GM12878 (cell line): ENCODE results near the gene SERPING1. TPM values are rescaled to one million over a fixed set of nuclear protein-coding genes. Genes with fewer than 3 reads are reported as not detected.

ENCODE experiments used
- CHD1 ChIP-seq: IDR thresholded peaks from 2 replicates; pipeline ENCODE4 v1.6.1; 2012; ENCODE audit warnings: low read depth, low read length, improper control_type of control experiment
- EGR1 ChIP-seq, 2 experiments: IDR thresholded peaks; 1 replicate in 1 of 2; 2 replicates in 1 of 2; pipeline ENCODE4 v1.6.1; 2011 to 2012; ENCODE audit warnings: low read depth in 2 of 2, low read length in 2 of 2, borderline replicate concordance in 1 of 2, mild to moderate bottlenecking in 1 of 2, moderate library complexity in 1 of 2
- MEF2A ChIP-seq: IDR thresholded peaks from 2 replicates; pipeline ENCODE4 v1.6.1; 2011; ENCODE audit warnings: low read depth, mild to moderate bottlenecking, low read length, moderate library complexity; ENCODE audit not compliant: insufficient read depth
- NFIC ChIP-seq: IDR thresholded peaks from 2 replicates; pipeline ENCODE4 v1.6.1; 2012; ENCODE audit warnings: low read depth, mild to moderate bottlenecking, inconsistent platforms, low read length, moderate library complexity
- POLR2AphosphoS2 ChIP-seq: IDR thresholded peaks from 2 replicates; pipeline ENCODE4 v1.6.1; 2011; ENCODE audit warnings: low read depth, mild to moderate bottlenecking, low read length, improper control_type of control experiment, moderate library complexity
- POU2F2 ChIP-seq: IDR thresholded peaks from 3 replicates; pipeline ENCODE4 v1.6.1; 2011; ENCODE audit warnings: low read depth, mild to moderate bottlenecking, low read length, borderline replicate concordance
- RUNX3 ChIP-seq: IDR thresholded peaks from 2 replicates; pipeline ENCODE4 v1.6.1; 2012; ENCODE audit warnings: low read length, inconsistent platforms
- SIN3A ChIP-seq: IDR thresholded peaks from 2 replicates; pipeline ENCODE4 v1.6.1; 2012; ENCODE audit warnings: low read depth, low read length, improper control_type of control experiment
- SIX5 ChIP-seq: IDR thresholded peaks from 2 replicates; pipeline ENCODE4 v1.6.1; 2011; ENCODE audit warnings: mild to moderate bottlenecking, low read depth, low read length, moderate library complexity; ENCODE audit not compliant: severe bottlenecking
- TBL1XR1 ChIP-seq: IDR thresholded peaks from 2 replicates; pipeline ENCODE4 v1.6.1; 2012; ENCODE audit warnings: low read depth, low read length, improper control_type of control experiment
- ZBED1 ChIP-seq: IDR thresholded peaks from 2 replicates; pipeline ENCODE4 v1.6.1; 2016; ENCODE audit warnings: borderline replicate concordance
- ZNF24 ChIP-seq: fragments of 450-650 bp; IDR thresholded peaks from 2 replicates; pipeline ENCODE4 v1.6.1; 2017; ENCODE audit warnings: antibody characterized with exemption, mild to moderate bottlenecking
- ZSCAN29 ChIP-seq: fragments of 450-650 bp; IDR thresholded peaks from 2 replicates; pipeline ENCODE4 v1.6.1; 2017; ENCODE audit warnings: mild to moderate bottlenecking, moderate library complexity
- ZZZ3 ChIP-seq: IDR thresholded peaks from 2 replicates; pipeline ENCODE4 v1.6.1; 2011; ENCODE audit warnings: low read depth; ENCODE audit not compliant: control insufficient read depth, insufficient read length
- polyA plus RNA-seq, 11 experiments: library from polyadenylated mRNA; depleted of rRNA in 4 of 11; unstranded in 6 of 11; stranded (reverse) in 5 of 11; fragments of >200 nt; fragmentation: Nextera tagmentation in 4 of 11; fragmentation: Illumina TruSeq in 1 of 11; extraction: Ambion mirVana in 4 of 11; extraction: Trizol in 1 of 11; gene quantifications; 1 replicate in 1 of 11; 2 replicates in 10 of 11; pipeline versions ENCODE4 v1.2.1 to v1.2.3, GENCODE V29; 2011 to 2016; ENCODE audit warnings: inconsistent platforms in 2 of 11, missing spikeins in 2 of 11, low read depth in 1 of 11
- total RNA-seq, 4 experiments: library from RNA; depleted of rRNA in 3 of 4; stranded (reverse); fragments of >200 nt in 3 of 4; fragmentation: Illumina TruSeq in 1 of 4; extraction: Trizol in 1 of 4; gene quantifications; 2 replicates each; pipeline versions ENCODE4 v1.2.1 to v1.2.3, GENCODE V29; 2013 to 2021
- TF ChIP-seq, protein P1 (sequence below): fragments of 450-650 bp; IDR thresholded peaks from 2 replicates; pipeline ENCODE4 v1.6.1; 2018; ENCODE audit warnings: mild to moderate bottlenecking, low read depth, moderate library complexity; ENCODE audit not compliant: partially characterized antibody
- TF ChIP-seq, protein P2 (sequence below): IDR thresholded peaks from 2 replicates; pipeline ENCODE4 v1.6.1; 2012; ENCODE audit warnings: low read length, inconsistent platforms
- TF ChIP-seq, protein P3 (sequence below): IDR thresholded peaks from 2 replicates; pipeline ENCODE4 v1.6.1; 2012; ENCODE audit warnings: mild to moderate bottlenecking, low read depth, low read length
- TF ChIP-seq, protein P4 (sequence below): fragments of 450-650 bp; IDR thresholded peaks from 2 replicates; pipeline ENCODE4 v1.6.1; 2017; ENCODE audit warnings: mild to moderate bottlenecking, low read depth, inconsistent platforms; ENCODE audit not compliant: poor library complexity, severe bottlenecking
- TF ChIP-seq, protein P5 (sequence below): IDR thresholded peaks from 2 replicates; pipeline ENCODE4 v1.6.1; 2012; ENCODE audit warnings: low read depth, low read length, improper control_type of control experiment

Gene SERPING1
- total and polyA plus RNA-seq, 10 of the 15 experiments (the other 5 are each of a cell fraction or from before 2014, with no cell fraction given) = 0.24 to 1.4 TPM; not detected in 8

DNA sequence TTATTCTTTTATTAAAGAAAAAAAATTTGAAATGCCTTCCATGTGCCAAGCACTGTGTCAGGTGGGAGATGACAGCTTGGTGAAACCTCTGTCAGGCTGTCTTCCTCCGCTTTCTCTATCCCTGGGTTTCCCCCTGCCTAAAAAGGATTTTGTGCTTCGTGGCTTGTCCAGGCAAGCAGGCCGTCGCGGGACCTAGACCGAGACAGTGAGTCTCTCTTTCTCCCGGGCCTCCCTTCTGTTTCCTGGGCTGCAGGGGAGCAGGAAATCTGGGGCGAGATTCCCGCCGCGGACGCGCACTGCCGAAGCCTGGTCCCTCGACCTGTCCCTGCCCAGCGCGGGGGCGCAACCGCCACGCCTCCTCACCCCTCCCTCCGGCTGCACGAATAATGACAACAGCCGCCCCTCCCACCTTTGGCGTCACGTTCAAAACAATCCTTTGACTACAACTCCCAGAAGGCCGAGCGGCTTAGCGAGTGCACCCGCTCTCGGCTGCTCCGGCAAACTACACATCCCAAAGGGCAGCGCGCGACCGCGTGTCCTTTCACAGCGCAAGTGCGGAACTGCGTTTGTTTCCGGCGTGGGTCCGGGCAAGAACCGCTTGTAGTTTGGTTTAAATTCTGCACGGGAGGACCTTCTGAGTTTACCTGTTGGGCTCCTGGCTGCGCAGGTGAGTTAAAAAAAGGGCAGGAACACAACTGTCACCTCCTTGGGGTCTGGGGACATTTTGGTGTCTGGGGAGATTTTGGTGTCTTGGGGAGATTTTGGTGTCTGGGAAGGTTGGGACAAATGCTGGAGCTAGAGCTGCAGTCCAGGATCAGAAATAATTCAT, 59.9 kb downstream of the SERPING1 start, which contains the start of gene CLP1 (continued):
- TF ChIP-seq, protein P1, sequence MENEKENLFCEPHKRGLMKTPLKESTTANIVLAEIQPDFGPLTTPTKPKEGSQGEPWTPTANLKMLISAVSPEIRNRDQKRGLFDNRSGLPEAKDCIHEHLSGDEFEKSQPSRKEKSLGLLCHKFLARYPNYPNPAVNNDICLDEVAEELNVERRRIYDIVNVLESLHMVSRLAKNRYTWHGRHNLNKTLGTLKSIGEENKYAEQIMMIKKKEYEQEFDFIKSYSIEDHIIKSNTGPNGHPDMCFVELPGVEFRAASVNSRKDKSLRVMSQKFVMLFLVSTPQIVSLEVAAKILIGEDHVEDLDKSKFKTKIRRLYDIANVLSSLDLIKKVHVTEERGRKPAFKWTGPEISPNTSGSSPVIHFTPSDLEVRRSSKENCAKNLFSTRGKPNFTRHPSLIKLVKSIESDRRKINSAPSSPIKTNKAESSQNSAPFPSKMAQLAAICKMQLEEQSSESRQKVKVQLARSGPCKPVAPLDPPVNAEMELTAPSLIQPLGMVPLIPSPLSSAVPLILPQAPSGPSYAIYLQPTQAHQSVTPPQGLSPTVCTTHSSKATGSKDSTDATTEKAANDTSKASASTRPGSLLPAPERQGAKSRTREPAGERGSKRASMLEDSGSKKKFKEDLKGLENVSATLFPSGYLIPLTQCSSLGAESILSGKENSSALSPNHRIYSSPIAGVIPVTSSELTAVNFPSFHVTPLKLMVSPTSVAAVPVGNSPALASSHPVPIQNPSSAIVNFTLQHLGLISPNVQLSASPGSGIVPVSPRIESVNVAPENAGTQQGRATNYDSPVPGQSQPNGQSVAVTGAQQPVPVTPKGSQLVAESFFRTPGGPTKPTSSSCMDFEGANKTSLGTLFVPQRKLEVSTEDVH = no peak
- TF ChIP-seq, protein P2, sequence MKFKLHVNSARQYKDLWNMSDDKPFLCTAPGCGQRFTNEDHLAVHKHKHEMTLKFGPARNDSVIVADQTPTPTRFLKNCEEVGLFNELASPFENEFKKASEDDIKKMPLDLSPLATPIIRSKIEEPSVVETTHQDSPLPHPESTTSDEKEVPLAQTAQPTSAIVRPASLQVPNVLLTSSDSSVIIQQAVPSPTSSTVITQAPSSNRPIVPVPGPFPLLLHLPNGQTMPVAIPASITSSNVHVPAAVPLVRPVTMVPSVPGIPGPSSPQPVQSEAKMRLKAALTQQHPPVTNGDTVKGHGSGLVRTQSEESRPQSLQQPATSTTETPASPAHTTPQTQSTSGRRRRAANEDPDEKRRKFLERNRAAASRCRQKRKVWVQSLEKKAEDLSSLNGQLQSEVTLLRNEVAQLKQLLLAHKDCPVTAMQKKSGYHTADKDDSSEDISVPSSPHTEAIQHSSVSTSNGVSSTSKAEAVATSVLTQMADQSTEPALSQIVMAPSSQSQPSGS = no peak
- TF ChIP-seq CHD1 = no peak
- TF ChIP-seq SIN3A = peak; percentile 94
- no peak for TF ChIP-seq ZZZ3
- TF ChIP-seq, protein P3, sequence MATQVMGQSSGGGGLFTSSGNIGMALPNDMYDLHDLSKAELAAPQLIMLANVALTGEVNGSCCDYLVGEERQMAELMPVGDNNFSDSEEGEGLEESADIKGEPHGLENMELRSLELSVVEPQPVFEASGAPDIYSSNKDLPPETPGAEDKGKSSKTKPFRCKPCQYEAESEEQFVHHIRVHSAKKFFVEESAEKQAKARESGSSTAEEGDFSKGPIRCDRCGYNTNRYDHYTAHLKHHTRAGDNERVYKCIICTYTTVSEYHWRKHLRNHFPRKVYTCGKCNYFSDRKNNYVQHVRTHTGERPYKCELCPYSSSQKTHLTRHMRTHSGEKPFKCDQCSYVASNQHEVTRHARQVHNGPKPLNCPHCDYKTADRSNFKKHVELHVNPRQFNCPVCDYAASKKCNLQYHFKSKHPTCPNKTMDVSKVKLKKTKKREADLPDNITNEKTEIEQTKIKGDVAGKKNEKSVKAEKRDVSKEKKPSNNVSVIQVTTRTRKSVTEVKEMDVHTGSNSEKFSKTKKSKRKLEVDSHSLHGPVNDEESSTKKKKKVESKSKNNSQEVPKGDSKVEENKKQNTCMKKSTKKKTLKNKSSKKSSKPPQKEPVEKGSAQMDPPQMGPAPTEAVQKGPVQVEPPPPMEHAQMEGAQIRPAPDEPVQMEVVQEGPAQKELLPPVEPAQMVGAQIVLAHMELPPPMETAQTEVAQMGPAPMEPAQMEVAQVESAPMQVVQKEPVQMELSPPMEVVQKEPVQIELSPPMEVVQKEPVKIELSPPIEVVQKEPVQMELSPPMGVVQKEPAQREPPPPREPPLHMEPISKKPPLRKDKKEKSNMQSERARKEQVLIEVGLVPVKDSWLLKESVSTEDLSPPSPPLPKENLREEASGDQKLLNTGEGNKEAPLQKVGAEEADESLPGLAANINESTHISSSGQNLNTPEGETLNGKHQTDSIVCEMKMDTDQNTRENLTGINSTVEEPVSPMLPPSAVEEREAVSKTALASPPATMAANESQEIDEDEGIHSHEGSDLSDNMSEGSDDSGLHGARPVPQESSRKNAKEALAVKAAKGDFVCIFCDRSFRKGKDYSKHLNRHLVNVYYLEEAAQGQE = no peak
- TF ChIP-seq NFIC = no peak
- TF ChIP-seq SIX5 = peak; percentile 97
- TF ChIP-seq POLR2AphosphoS2 = peak; percentile 69
- TF ChIP-seq, protein P4, sequence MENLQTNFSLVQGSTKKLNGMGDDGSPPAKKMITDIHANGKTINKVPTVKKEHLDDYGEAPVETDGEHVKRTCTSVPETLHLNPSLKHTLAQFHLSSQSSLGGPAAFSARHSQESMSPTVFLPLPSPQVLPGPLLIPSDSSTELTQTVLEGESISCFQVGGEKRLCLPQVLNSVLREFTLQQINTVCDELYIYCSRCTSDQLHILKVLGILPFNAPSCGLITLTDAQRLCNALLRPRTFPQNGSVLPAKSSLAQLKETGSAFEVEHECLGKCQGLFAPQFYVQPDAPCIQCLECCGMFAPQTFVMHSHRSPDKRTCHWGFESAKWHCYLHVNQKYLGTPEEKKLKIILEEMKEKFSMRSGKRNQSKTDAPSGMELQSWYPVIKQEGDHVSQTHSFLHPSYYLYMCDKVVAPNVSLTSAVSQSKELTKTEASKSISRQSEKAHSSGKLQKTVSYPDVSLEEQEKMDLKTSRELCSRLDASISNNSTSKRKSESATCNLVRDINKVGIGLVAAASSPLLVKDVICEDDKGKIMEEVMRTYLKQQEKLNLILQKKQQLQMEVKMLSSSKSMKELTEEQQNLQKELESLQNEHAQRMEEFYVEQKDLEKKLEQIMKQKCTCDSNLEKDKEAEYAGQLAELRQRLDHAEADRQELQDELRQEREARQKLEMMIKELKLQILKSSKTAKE = no peak
- TF ChIP-seq EGR1 (IDR thresholded peaks at IDR 0.05; ENCODE audit: borderline replicate concordance in 1 of 2, low read depth in 2 of 2, low read length in 2 of 2) = peak; percentile 3 to 97
- TF ChIP-seq ZBED1 = no peak
- no peak for TF ChIP-seq POU2F2
- TF ChIP-seq RUNX3 = peak; percentile 67; the same call in 1 of the 2 replicates
- TF ChIP-seq, protein P5, sequence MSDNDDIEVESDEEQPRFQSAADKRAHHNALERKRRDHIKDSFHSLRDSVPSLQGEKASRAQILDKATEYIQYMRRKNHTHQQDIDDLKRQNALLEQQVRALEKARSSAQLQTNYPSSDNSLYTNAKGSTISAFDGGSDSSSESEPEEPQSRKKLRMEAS = peak; percentile 83
- 0 out of 2 replicates have a peak, but pooled peaks have one; percentile 17 for TF ChIP-seq MEF2A
- TF ChIP-seq TBL1XR1 = peak; percentile 24; the same call in 1 of the 2 replicates
- no peak for TF ChIP-seq ZNF24
- TF ChIP-seq ZSCAN29 = no peak
